AG04450 (cell line): ENCODE data around the gene PRR9. TPM values are rescaled to one million over a fixed set of nuclear protein-coding genes. Genes with fewer than 3 reads are reported as not detected.
"Not testable (repeated sequence)": the region's sequence is repeated elsewhere in the genome, so short reads cannot be mapped to it uniquely, and the experiment has no call there.

Experiments used
- CTCF ChIA-PET: fragments of 300-600, 350-600 bp; formaldehyde crosslinking; extraction: SDS; loops from one replicate; lab custom pipeline; 2022; ENCODE audit warnings: antibody characterized with exemption, inconsistent platforms; lab: Charles Lee
- POLR2A ChIA-PET: fragments of 350-600 bp; formaldehyde crosslinking; extraction: SDS; loops from one replicate; lab custom pipeline; 2021; ENCODE audit warnings: antibody characterized with exemption, inconsistent platforms; lab: Yijun Ruan, JAX
- DNase-seq: peaks from one replicate; pipeline ENCODE4 v3.0.0-alpha.2; 2011; ENCODE audit warnings: low read depth, low spot score
- H3K27ac ChIP-seq: one replicate; pipeline ENCODE4 v1.5.1; 2012; ENCODE audit warnings: low read depth, low read length, control low read depth
- H3K27me3 ChIP-seq: one replicate; pipeline ENCODE4 v1.6.0; 2012; ENCODE audit warnings: low read length; ENCODE audit not compliant: control insufficient read depth, insufficient read depth
- H3K4me3 ChIP-seq: 2 replicates; pipeline ENCODE4 v1.5.1; 2011; ENCODE audit warnings: mild to moderate bottlenecking, low read depth, low read length, control low read depth
- H3K9me3 ChIP-seq: 2 replicates; pipeline ENCODE4 v1.5.1; 2012; ENCODE audit warnings: low read length; ENCODE audit not compliant: control insufficient read depth, insufficient read depth
- CTCF ChIP-seq: IDR thresholded peaks from 2 replicates; pipeline ENCODE4 v1.5.1; 2011; ENCODE audit warnings: low read depth, low read length, control low read depth, inconsistent platforms
- polyA minus RNA-seq: library from RNA; depleted of rRNA, polyadenylated mRNA; stranded (reverse); fragments of >200 nt; gene quantifications from 2 replicates; pipeline ENCODE4 v1.2.3, GENCODE V29; 2011; rRNA and poly(A)+ RNA removed
- polyA plus RNA-seq: library from polyadenylated mRNA; depleted of rRNA; stranded (reverse); fragments of >200 nt; gene quantifications from 2 replicates; pipeline ENCODE4 v1.2.3, GENCODE V29; 2011; rRNA removed

Gene PRR9
- polyA plus RNA-seq (not detected in 2 replicates), polyA minus RNA-seq (not detected in 2 replicates)

GRCh38 chr1:153217212-153217611 lies at the start of gene PRR9:
Gene PRR9 (plus strand): TSS chr1:153217584. CDS start chr1:153218145, 561 bp downstream.
- CTCF ChIA-PET, result no interaction called here
- no peak for DNase-seq

GRCh38 chr1:153168686-153169085 lies 48.7 kb upstream of the PRR9 start:
- H3K9me3 ChIP-seq, result no peaks in the 10 kb centered on the region
- no peak overlapping the region for H3K27ac ChIP-seq
- no peak for TF ChIP-seq CTCF
- no peak overlapping the region for H3K4me3 ChIP-seq
- ChIA-PET POLR2A (no interaction called here), CTCF (no interaction called here)
- H3K27me3 ChIP-seq, result no peaks in the 10 kb centered on the region
- no peak for DNase-seq

More at GRCh38 chr1:153217212-153217611, at the start of gene PRR9:
- POLR2A ChIA-PET, result no interaction called here
- no peak within 1 kb of the TSS for H3K4me3 ChIP-seq
- no peaks in the 10 kb centered on the region for H3K27me3 ChIP-seq
- H3K27ac ChIP-seq, result no peak within 1 kb of the TSS
- TF ChIP-seq CTCF, result no peak
- no peaks in the 10 kb centered on the region for H3K9me3 ChIP-seq

- H3K27me3 ChIP-seq, result no peaks in the 10 kb centered on the region
- ChIA-PET CTCF (no interaction called here), POLR2A (no interaction called here)
- no peak overlapping the region for H3K27ac ChIP-seq
- H3K9me3 ChIP-seq, result no peaks in the 10 kb centered on the region
- no peak for DNase-seq
- no peak for TF ChIP-seq CTCF
- H3K4me3 ChIP-seq, result no peak overlapping the region
These were observed 42.8 kb upstream of the PRR9 start for GRCh38 chr1:153174624-153175023.

- Histone ChIP-seq H3K27ac (no peak overlapping the region), H3K4me3 (no peak overlapping the region), H3K27me3 (no peaks in the 10 kb centered on the region), H3K9me3 (no peaks in the 10 kb centered on the region)
- POLR2A ChIA-PET, result no interaction called here
- no peak for TF ChIP-seq CTCF
- DNase-seq, result no peak
- CTCF ChIA-PET, result no interaction called here
These were observed 38.5 kb upstream of the PRR9 start for GRCh38 chr1:153178922-153179321.

- TF ChIP-seq CTCF, result no peak
- H3K9me3 ChIP-seq, result no peaks in the 10 kb centered on the region
- no peak overlapping the region for H3K4me3 ChIP-seq
- H3K27ac ChIP-seq, result no peak overlapping the region
- POLR2A ChIA-PET, result no interaction called here
- H3K27me3 ChIP-seq, result no peaks in the 10 kb centered on the region
- CTCF ChIA-PET, result no interaction called here
- DNase-seq, result no peak
These were observed 36.8 kb upstream of the PRR9 start for GRCh38 chr1:153180556-153180955.

- DNase-seq, H3K27me3 ChIP-seq, POLR2A ChIA-PET, H3K4me3 ChIP-seq, H3K27ac ChIP-seq, CTCF ChIA-PET, H3K9me3 ChIP-seq: not testable (repeated sequence)
These were observed 29.1 kb upstream of the PRR9 start for GRCh38 chr1:153188301-153188700.
